ENCODE results near the gene USP40.

- TF ChIP-seq, protein P1, sequence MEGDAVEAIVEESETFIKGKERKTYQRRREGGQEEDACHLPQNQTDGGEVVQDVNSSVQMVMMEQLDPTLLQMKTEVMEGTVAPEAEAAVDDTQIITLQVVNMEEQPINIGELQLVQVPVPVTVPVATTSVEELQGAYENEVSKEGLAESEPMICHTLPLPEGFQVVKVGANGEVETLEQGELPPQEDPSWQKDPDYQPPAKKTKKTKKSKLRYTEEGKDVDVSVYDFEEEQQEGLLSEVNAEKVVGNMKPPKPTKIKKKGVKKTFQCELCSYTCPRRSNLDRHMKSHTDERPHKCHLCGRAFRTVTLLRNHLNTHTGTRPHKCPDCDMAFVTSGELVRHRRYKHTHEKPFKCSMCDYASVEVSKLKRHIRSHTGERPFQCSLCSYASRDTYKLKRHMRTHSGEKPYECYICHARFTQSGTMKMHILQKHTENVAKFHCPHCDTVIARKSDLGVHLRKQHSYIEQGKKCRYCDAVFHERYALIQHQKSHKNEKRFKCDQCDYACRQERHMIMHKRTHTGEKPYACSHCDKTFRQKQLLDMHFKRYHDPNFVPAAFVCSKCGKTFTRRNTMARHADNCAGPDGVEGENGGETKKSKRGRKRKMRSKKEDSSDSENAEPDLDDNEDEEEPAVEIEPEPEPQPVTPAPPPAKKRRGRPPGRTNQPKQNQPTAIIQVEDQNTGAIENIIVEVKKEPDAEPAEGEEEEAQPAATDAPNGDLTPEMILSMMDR (conservative IDR thresholded peaks at IDR 0.05; ENCODE audit: low read length): no peak
- TF ChIP-seq EZH2phosphoT487 (IDR thresholded peaks at IDR 0.05; ENCODE audit: borderline replicate concordance, low read depth, low read length): no peak
These were observed 118.9 kb downstream of the USP40 start for GRCh38 chr2:233447506-233448219.
